Urinary bladder (tissue), 4 donors: ENCODE results near the gene GFPT2. TPM values are rescaled to one million over a fixed set of nuclear protein-coding genes. Genes with fewer than 3 reads are reported as not detected.
"Not testable (repeated sequence)": the region's sequence is repeated elsewhere in the genome, so short reads cannot be mapped to it uniquely, and the experiment has no call there.

Source experiments
- DNase-seq: peaks from one replicate; pipeline ENCODE4 v3.0.0-alpha.2; 2015; ENCODE audit errors: extremely low spot score
- H3K27ac ChIP-seq: one replicate; pipeline ENCODE4 v1.5.1; 2013; ENCODE audit warnings: low read depth, mild to moderate bottlenecking, moderate library complexity
- H3K36me3 ChIP-seq: one replicate; pipeline ENCODE4 v1.6.1; 2013; ENCODE audit warnings: mild to moderate bottlenecking, moderate library complexity; ENCODE audit not compliant: insufficient read depth
- H3K4me1 ChIP-seq: one replicate; pipeline ENCODE4 v1.6.1; 2013; ENCODE audit warnings: mild to moderate bottlenecking, moderate library complexity; ENCODE audit not compliant: insufficient read depth
- H3K4me3 ChIP-seq: one replicate; pipeline ENCODE4 v1.5.1; 2013; ENCODE audit warnings: low read depth, low read length
- WGBS: extraction: QIAGEN DNeasy Blood & Tissue Kit; methylation state at CpG from one replicate; pipeline ENCODE4 v1.1.7; 2013; 5-methylcytosine and 5-hydroxymethylcytosine counted together
- polyA plus RNA-seq: library from polyadenylated mRNA; stranded (reverse); fragments of 200-250 nt; gene quantifications from one replicate; pipeline ENCODE4 v1.2.3, GENCODE V29; 2013
- total RNA-seq: library from RNA; depleted of rRNA; stranded (reverse); fragments of >200 nt; gene quantifications from one replicate; pipeline ENCODE4 v1.2.3, GENCODE V29; 2014
- donor health status: healthy with polysubstance abuse.
- donor health status: healthy.

Gene GFPT2
- total and polyA plus RNA-seq, 2 donors: 14.9 to 28.0 TPM

GRCh38 chr5:180306796-180307195, 46.3 kb downstream of the GFPT2 start:
- no peaks in the 10 kb centered on the region for H3K4me1 ChIP-seq
- 88% methylated on average over 8 of the region's 8 CpGs for WGBS
- H3K4me3 ChIP-seq: no peak overlapping the region
- H3K27ac ChIP-seq: no peak overlapping the region
- DNase-seq: no peak
- no peaks in the 10 kb centered on the region for H3K36me3 ChIP-seq

DNA sequence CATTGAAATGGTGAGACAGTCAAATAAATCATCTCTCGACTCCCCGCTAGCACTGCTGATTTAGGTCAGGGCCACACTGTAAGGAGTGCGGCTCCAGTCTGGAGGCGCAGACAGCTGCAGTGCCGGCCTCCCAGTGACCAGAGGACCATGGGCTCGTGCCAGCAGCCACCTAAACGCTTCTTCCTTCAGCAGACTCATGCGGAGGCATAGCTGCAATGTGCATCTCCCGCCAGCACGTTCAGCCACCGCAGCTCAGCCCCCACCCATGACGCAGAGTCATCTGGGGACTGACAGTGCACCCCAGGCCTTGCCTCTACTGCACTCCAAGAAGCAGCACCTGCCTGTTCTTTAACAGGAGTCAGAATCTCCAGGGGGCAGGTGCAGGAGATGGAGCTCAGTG, 47.7 kb downstream of the GFPT2 start:
- 89% methylated on average over 12 of the region's 12 CpGs for WGBS
- H3K27ac ChIP-seq: no peak overlapping the region
- no peaks in the 10 kb centered on the region for H3K4me1 ChIP-seq
- no peaks in the 10 kb centered on the region for H3K36me3 ChIP-seq
- H3K4me3 ChIP-seq: no peak overlapping the region
- DNase-seq: no peak

DNA sequence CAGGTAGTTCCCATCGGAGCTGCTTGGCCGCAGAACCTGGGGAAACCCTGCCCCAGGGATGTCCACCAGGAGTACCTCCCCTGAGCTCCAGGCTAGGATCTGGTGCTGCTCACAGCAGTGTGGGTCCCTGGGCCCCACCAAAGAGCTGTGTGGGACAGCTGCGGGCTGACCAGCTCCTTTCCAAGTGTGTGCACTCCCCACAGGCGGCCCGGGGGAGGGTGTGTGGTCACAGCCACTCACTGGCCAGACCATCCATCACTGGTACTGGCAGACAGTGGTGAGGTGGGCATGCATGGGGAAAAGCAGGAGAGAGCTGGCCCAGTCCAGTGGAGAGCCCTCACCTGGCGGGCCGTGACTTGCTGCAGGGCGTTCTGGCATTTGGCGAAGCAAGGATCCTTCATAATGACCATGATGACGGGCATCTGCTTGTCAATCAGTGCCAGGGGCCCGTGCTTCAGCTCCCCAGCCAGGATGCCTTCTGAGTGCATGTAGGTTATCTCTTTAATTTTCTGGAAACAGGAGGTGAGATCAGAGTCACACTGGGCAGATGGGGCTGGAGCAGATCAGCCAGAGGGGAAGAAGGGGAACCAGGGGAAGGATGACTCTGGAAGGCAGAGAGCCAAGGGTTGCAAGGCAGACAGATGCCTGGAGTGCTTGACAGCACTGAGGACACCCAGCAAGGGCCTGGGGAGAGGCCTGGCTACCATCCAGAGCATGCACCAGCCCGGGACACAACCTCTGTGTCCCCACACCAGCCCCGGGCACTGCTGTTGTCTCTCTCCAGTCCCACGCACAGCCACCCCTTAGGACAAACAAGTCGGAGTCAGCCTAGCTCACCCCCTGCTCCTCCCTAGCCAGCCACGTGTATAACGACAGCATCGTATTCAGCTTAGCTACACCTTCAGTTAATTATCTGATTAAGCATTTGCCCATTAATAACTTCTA, 48.4 kb downstream of the GFPT2 start:
- no peak overlapping the region for H3K27ac ChIP-seq
- H3K4me1 ChIP-seq: no peaks in the 10 kb centered on the region
- WGBS: 88% methylated on average over 18 of the region's 18 CpGs
- H3K4me3 ChIP-seq: no peak overlapping the region
- H3K36me3 ChIP-seq: no peaks in the 10 kb centered on the region
- DNase-seq: no peak

- Histone ChIP-seq H3K36me3 (no peaks in the 10 kb centered on the region), H3K4me3 (no peak overlapping the region), H3K4me1 (no peaks in the 10 kb centered on the region), H3K27ac (no peak overlapping the region)
- no peak for DNase-seq
- WGBS: 93% methylated on average over 4 of the region's 4 CpGs
These were observed 49.2 kb downstream of the GFPT2 start for GRCh38 chr5:180304016-180304292.

DNA sequence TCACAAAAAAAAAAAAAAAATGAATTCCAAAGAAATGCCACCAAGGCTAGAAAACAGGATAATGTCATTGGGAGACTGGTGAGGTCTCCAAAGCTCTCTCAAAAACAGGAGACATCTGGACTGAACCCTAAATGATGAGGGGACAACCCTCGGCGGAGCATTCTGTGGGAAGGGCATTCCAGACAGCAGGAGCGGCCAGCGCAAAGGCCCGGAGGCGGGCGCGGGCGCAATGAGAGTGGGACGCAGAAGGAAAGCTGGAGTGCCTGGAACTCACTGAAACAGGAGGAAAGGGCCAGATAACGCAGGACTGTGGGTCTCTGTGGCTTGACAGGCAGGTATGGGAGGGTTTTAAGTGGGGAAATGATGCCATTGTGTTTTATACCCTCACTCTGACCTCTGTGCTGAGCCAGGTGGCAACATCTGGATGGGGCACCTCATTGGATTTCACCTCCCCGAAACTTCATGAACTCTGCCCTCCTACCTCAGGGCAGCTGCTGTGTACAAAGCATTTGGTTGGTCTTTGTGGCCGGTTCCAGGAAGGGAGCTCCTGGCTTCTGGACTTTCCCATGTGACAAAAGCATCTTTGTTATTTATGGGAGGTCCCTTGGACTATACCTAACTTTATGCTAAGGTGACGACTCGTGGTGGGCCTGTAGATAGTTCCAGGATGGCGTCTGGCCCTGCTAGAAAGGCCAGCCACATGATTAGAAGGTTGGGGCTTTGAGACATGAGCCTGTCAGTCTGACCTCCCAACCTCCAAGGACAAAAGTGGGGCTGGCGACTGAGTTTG, 49.7 kb downstream of the GFPT2 start:
- no peak overlapping the region for H3K4me3 ChIP-seq
- H3K36me3 ChIP-seq: no peaks in the 10 kb centered on the region
- no peak for DNase-seq
- H3K27ac ChIP-seq: no peak overlapping the region
- WGBS: 92% methylated on average over 17 of the region's 17 CpGs
- no peaks in the 10 kb centered on the region for H3K4me1 ChIP-seq

- no peaks in the 10 kb centered on the region for H3K4me1 ChIP-seq
These were observed 50.9 kb downstream of the GFPT2 start for GRCh38 chr5:180302256-180302655.

GRCh38 chr5:180301253-180301652, 51.9 kb downstream of the GFPT2 start:
- no peaks in the 10 kb centered on the region for H3K36me3 ChIP-seq
- WGBS: 57% methylated on average over 4 of the region's 4 CpGs
- DNase-seq: no peak
- H3K4me1 ChIP-seq: no peaks in the 10 kb centered on the region
- H3K27ac ChIP-seq: no peak overlapping the region
- H3K4me3 ChIP-seq: no peak overlapping the region

More at GRCh38 chr5:180302256-180302655, 50.9 kb downstream of the GFPT2 start:
- no peaks in the 10 kb centered on the region for H3K36me3 ChIP-seq
- WGBS: 94% methylated on average over 10 of the region's 10 CpGs
- no peak overlapping the region for H3K27ac ChIP-seq
- DNase-seq: no peak
- no peak overlapping the region for H3K4me3 ChIP-seq

DNA sequence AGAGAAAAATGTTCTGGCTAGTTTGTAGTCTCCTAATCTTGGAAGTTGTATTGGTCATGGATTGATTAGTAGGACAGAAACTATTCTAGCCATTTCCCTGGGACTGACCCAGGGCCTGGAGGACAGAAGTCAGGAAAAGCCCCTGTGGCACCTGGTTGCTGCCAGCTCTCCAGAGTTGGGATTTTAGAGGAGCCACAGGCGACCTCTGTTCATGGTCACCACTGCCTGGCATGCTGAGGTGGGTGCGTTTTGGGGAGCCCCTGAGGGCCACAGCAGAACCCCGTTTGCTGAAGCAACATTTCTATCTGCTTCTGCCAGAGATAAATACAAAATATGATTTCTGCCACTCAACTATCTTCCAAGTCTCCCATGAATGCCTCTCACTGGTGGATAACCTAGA, 53.6 kb downstream of the GFPT2 start:
- DNase-seq: no peak
- H3K4me3 ChIP-seq: no peak overlapping the region
- no peaks in the 10 kb centered on the region for H3K4me1 ChIP-seq
- no peak overlapping the region for H3K27ac ChIP-seq
- 61% methylated on average over 3 of the region's 3 CpGs for WGBS
- H3K36me3 ChIP-seq: no peaks in the 10 kb centered on the region

DNA sequence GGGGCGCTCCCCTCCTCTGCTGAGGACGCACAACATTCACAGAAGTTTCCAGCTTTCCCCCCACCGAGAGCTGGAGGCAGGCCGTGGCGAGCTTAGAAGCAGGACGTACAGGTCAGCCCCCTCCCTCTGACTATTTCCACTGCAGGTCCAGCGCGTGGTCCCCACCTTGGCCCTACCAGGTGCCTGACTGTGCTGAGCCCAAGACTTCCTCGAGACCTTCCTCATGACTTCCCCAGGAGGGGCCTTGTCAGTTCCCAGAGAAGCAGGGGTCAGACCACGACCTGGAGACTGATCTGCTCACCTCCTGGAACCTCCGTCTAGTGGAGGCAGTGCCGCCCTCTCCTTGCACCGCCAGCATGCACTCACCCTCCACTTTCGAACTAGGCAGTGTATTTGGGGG, 54.1 kb downstream of the GFPT2 start:
- 87% methylated on average over 14 of the region's 14 CpGs for WGBS
- H3K4me3 ChIP-seq, H3K4me1 ChIP-seq, H3K36me3 ChIP-seq, H3K27ac ChIP-seq, DNase-seq: not testable (repeated sequence)

DNA sequence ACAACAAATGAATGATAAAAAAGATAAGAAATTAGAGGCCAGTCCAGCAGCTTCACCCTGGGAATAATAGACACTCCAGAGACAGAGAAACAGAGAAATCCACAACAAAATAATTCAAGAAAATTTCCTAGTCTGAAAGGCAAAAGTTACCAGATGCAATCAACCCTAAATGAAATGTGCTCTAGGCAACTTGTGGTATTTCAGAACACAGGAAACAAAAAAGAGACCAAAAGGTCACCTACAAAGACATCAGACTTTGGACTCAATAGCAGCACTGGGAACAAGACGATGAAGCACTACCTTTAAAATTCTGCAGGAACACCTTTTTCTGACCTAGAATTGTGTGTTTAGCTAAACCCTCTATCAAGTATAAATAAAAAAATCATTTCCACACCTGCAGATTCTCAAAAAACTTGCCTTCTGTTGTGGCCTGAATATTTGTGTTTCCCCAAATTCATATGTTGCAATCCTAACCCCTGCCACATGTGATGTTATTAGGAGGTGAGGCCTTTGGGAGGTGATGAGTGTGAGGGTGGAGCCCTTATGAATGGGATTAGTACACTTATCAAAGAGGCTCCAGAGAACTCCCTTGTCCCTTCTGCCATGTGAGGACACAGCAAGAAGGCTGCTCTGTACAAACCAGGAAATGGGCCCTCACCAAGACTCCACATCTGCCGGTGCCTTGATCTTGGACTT, 55.4 kb downstream of the GFPT2 start:
- H3K36me3 ChIP-seq: no peaks in the 10 kb centered on the region
- DNase-seq: no peak
- no peak overlapping the region for H3K27ac ChIP-seq
- no peak overlapping the region for H3K4me3 ChIP-seq
- WGBS: 94% methylated on average over 2 of the region's 2 CpGs
- no peaks in the 10 kb centered on the region for H3K4me1 ChIP-seq

GRCh38 chr5:180296771-180297170, 56.4 kb downstream of the GFPT2 start:
- Histone ChIP-seq H3K27ac (no peak overlapping the region), H3K36me3 (no peaks in the 10 kb centered on the region), H3K4me3 (no peak overlapping the region), H3K4me1 (no peaks in the 10 kb centered on the region)
- 66% methylated on average over 7 of the region's 7 CpGs for WGBS
- no peak for DNase-seq

GRCh38 chr5:180294913-180295555, 58.1 kb downstream of the GFPT2 start:
- H3K4me3 ChIP-seq: no peak overlapping the region
- H3K4me1 ChIP-seq: no peaks in the 10 kb centered on the region
- WGBS: 87% methylated on average over 10 of the region's 10 CpGs
- H3K36me3 ChIP-seq: no peaks in the 10 kb centered on the region
- H3K27ac ChIP-seq: no peak overlapping the region
- DNase-seq: no peak

- Histone ChIP-seq H3K27ac (no peak overlapping the region), H3K36me3 (no peaks in the 10 kb centered on the region), H3K4me1 (no peaks in the 10 kb centered on the region), H3K4me3 (no peak overlapping the region)
- 82% methylated on average over 7 of the region's 7 CpGs for whole genome bisulfite sequencing
- DNase-seq: no peak
These were observed 58.7 kb downstream of the GFPT2 start for GRCh38 chr5:180294411-180294810.
